GM12874 (cell line): Measurements from ENCODE around the gene ARHGAP32.

Experiments
- TF ChIP-seq, protein P1 (sequence below): IDR thresholded peaks from 2 replicates; pipeline ENCODE4 v1.5.1; 2011; ENCODE audit warnings: low read depth, mild to moderate bottlenecking, control low read depth, low read length, moderate library complexity; ENCODE audit not compliant: insufficient read depth

ARHGAP32 gene

DNA sequence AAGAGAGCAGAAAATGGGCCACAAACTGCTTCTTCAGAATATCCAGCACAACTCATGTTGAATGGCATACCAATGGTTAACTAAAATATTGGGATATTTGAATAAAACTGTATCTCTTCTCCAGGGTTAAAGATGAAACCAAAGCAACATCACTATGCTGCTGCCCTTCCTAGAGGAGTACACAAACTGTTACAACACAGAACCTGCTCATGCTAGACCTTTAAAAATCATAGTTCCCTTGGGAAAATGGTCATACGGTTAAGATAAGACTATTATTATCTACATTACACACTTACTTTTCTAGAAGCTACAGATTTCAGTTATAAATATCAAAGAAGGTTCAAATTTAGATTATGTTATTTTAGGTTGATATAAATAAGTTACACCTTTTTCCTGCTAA is 170.8 kb downstream of the ARHGAP32 start:
- TF ChIP-seq, protein P1, sequence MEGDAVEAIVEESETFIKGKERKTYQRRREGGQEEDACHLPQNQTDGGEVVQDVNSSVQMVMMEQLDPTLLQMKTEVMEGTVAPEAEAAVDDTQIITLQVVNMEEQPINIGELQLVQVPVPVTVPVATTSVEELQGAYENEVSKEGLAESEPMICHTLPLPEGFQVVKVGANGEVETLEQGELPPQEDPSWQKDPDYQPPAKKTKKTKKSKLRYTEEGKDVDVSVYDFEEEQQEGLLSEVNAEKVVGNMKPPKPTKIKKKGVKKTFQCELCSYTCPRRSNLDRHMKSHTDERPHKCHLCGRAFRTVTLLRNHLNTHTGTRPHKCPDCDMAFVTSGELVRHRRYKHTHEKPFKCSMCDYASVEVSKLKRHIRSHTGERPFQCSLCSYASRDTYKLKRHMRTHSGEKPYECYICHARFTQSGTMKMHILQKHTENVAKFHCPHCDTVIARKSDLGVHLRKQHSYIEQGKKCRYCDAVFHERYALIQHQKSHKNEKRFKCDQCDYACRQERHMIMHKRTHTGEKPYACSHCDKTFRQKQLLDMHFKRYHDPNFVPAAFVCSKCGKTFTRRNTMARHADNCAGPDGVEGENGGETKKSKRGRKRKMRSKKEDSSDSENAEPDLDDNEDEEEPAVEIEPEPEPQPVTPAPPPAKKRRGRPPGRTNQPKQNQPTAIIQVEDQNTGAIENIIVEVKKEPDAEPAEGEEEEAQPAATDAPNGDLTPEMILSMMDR, result no peak

DNA sequence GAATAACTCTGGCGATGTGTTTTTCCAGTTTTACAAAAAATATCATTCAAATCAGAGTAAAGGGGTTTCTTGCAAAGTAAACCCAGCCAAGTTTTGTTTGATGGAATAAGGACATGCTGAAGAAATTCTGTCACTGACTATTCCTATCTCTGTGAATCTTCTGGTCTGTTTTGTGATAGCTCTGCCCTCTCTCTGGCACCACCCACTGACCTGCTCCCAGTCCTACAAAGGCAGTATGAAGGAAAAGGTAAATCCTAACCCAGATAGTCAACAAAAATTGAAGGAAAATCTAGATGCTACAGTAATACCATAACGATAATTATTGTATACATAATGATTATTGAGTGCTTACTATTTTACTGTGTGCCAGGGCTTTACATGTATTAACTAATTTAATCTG is 173.1 kb downstream of the ARHGAP32 start:
- TF ChIP-seq, protein P1, result no peak

DNA sequence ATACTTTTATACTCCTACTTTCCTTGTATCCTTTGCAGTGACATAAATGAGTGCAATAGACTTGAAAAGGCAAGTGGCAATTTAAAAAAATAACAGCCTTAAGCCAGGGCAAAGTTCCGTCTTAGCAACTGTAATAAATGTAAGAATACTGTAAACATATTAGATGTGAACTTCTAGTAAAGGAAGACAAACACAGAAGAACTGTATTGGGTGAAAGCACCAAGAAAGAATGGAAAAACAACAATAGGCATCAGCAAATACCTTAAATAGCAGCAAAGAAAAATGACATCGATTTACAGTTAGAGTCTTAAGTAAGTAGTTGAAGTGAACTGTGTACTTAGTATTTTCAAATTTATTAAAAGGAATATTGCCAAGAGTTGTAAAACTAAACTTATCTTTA is 174.0 kb downstream of the ARHGAP32 start:
- TF ChIP-seq, protein P1, result no peak

DNA sequence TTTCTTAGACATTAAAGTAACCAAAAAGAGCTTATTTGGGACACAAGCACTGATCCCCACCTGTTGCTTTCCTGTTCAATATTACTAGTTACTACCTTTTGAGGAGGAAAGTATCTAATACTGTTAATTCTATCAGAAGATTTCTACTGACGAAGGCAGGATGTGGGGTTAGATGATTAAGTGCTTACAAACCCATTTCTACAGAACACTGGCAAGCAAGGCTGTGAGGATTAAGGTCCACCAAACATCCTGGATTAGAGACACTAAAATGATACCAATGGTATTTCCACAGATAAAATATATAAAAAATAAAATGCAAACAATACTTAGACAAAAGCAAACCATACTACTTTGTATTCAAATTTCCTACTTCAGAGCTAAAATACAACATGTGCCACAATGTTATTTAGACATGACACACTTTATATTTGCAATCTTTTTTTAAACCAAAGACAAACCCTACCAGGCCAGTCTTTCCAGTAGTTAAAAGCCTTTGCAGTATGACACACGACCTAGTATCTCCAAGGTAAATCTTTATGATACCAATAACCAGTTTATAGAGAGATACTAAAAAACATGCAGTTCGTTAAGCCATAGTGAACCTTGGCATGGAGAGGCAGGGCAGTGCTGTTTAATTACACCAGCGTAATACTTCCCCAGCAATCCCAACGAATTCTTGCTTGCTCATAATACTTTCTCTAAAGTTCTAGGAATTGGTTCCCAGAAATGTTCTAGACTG is 178.2 kb downstream of the ARHGAP32 start:
- TF ChIP-seq, protein P1, result no peak

DNA sequence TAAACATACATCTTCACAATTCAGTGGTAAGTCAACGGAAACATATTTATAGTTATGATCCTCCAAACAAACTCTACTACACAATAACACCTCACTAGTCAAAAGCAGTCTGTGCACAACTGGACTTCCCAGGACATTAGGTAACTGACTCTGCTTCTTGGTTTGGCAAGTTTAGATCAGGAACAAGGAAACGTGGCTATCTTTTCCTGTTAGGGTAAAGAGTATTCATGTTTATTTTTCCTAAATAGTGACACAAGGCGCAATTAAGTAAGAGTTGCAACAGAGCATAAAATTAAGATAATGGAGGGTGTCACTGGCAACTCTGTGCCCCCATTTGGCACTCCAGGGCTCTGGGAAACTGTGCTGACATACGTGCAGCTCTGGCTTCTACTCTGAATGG is 179.2 kb downstream of the ARHGAP32 start:
- TF ChIP-seq, protein P1, result no peak

DNA sequence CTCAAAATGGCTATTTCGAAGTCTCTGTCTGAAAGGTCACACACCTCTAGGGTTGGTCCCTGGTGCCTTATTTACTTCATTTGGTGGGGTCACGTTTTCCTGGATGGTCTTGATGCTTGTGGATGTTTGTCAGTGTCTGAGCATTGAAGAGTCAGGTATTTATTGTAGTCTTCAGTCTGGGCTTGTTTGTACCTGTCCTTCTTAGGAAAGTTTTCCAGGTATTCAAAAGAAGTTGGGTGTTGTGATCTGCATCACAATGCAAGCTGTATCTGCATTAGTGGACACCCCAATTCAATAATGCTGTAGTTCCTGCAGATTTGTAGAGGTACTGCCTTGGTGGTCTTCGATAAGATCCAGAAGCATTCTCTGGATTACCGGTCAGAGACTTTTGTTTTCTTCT is 186.0 kb downstream of the ARHGAP32 start:
- TF ChIP-seq, protein P1, result no peak

DNA sequence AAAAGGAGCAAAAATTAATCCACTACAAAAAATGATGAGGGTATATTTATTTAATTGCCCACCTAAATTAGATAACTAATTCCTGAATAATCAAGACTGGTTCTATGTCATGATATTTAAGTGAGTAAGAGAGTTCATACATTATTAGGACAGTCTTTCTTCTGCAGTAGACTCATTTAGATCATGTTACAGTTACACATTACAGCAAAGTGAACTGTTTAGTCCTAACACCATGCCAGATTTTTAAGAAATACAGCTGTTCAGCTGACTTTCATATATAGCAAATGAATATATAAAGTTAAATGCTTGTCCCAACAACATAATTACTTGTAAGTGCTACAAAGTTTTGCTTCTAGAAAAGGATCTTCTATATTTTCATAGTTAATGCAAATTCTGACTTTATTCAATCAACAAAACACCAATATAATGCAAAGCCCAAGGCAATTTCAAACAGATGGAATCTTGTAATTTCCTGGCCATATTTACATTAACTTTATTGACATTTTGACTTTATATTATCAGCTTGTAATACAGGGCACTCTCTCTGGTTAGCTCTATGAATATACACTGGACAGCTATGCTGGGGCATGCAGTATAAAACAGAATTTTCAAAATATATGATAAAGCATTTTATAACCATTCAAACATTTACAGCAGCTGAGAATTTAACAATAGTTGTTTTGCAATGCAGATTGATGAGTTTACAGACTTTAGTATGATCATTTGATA is 203.7 kb downstream of the ARHGAP32 start:
- TF ChIP-seq, protein P1, result no peak
